HG02973 (cell line): Measurements from ENCODE around the gene SPTB.

Source experiments
- ATAC-seq: cut with Tn5 transposase; IDR thresholded peaks from one replicate; pipeline ENCODE4 v1.9.1; 2021; ENCODE audit warnings: moderate library complexity; ENCODE audit not compliant: unreplicated experiment

The SPTB gene

DNA sequence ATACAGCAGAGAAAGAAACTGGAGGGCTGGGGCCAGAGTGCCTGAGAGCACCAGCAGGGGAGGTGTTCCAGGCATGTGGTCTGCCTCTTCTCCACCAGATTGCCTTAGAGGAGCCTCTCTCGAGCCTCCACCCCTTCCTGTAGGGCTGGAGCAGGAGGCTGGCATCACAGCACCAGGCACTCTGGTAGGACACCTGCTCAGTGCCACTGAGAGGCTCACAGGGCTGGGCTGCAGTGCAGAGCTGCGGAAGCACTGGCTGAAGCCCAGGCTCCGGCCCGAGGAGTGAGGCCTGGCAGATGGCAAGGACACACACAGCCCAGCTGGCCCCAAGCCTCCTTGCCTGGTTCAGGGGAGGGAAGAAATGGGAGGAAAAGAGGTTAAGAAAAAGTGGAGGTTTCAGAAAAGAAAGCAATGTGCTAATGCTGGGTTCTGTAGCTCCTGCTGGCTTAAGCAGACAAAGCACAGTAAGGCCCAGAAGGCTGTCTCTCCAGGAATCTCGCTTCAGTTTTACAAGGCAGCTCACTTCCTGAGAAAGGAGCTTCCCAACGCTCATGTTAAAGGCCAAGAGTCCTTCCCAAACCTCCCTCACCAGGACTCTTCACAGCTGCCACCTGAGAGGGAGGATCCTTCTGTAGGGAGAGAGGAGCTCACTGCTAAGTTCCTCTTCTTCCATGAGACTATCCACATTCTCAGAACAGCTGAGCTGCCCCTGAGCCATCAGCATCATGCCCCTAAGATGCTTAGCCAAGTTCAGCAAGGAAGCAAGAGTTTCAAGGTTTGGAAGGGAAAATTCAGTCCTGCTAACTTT, 23.8 kb downstream of the SPTB start:
- no peak for ATAC-seq

GRCh38 chr14:64850369-64851137, 29.2 kb downstream of the SPTB start:
- no peak for ATAC-seq

DNA sequence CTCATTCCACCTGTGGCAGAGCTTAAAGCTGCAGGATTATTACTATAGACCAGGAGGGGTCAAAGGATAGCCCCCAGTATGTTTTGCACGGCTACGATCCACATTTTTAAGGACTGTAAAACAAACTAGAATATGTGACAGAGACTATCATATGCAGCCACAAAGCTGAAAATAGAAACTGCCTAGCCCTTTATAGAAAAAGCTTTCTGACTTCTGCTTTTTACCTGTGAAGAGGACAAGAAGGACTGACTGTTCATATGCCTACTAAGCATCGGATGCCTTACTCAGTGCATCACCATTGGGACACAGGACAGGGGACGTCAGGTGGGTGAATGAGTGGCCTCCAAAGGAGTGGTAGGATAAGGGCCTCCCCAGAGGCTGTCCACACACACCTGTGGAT, 29.8 kb downstream of the SPTB start:
- no peak for ATAC-seq

GRCh38 chr14:64848239-64848638, 31.5 kb downstream of the SPTB start:
- no peak for ATAC-seq

DNA sequence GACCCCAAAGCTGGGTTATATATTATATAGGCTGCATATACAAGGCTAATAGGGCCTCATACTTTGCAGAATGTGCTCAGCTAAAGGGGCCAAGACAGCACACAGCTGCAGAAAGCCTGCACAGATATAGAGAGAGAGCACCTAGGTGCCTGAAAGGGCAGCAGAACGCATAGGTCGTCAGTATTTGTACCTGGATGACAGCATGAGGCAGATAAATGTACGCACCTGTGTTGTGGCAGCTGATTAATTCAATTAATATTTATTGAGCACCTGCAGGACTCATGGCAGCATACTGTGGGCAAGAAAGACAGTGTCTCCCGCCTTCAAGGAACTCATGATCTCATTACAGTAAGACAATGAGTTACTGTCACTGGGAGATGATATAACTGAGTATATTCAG, 33.4 kb downstream of the SPTB start:
- ATAC-seq = no peak

GRCh38 chr14:64845878-64846277, 33.8 kb downstream of the SPTB start:
- no peak for ATAC-seq

GRCh38 chr14:64844969-64845536, 34.7 kb downstream of the SPTB start:
- ATAC-seq = no peak

GRCh38 chr14:64844272-64844671, 35.4 kb downstream of the SPTB start:
- ATAC-seq = peak; percentile 48

- no peak for ATAC-seq
Measured at GRCh38 chr14:64843548-64843947, 36.2 kb downstream of the SPTB start.

DNA sequence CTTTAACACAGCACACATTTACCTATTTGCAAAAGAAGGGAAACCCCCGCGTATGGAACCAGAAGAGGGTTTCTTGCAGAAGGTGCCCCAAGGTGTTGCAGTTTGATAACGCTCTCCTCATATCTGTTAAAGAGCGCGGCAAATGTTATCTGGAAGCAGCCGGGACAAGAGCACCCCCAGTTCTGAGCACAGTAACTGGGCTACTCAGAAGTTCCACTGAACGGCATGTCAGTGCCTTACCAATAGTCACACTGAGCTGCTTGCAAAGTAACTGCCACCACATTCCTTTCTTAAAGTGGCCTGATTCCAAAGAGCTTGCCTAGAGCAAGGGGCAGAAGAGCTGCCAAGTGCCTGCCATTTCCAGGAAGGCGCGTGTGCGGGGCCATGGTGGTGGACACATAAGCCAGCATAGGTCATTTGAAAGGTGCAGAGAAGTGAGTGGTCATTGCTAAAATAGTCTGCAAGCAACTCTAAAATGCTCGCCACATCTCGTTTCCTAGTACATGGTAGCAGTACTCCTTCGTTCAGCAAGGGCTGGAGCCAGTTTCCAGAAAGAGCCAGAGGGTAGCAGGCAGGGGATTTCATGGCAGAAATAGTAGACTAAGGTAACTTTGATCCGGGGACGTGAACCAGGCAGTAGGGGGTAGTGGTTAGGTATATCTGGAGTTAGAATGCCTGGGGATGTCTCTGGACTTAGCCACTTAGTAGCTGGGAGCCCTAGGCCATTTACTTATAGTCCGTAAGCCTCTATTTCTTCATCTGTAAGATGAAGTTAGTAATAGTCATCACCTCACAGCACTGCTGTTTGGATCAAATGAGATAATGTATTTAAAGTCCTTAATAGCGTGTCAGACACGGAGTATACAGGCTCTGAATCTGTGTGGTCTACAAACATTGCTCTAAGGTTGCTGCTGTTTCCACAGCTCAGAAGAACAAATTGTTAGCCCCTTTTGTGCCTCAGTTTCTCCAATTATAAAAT, 37.6 kb downstream of the SPTB start:
- no peak for ATAC-seq

- ATAC-seq = no peak
Measured at GRCh38 chr14:64841121-64841651, 38.5 kb downstream of the SPTB start.

- ATAC-seq = no peak
Measured at GRCh38 chr14:64838656-64839055, 41.1 kb downstream of the SPTB start.

DNA sequence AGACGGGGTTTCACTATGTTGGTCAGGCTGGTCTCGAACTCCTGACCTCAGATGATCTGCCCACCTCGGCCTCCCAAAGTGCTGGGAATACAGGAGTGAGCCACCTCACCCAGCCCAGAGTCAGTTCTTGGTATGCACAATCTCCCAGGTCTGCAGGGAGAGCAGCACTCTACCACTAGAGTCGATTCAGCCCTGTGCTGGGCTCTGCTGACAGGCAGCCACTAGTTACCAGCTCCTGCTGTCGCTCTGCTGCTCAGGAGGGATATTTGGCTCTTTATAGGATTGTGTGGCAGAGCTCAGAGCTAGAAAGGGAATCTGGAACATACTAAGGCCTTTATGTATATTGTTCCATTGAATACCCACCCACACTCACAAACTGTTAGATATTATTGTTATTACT, 44.3 kb downstream of the SPTB start:
- no peak for ATAC-seq

DNA sequence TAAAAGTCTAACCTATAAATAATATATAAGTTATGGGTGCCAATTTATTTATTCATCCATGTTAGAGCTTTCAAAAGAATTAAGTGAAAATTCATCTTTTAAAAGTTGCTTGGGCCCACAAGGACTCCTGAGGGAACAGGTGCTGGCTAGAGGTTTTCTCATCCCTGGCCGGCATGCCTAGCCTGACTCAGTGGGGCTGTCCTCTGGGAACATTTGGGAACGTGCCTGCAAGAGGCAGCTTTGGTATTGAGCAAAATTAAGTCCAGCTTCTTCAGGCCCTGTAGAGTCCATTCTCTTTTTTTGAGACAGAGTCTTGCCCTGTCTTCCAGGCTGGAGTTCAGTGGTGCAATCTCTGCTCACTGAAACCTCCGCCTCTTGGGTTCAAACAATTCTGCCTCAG, 44.7 kb downstream of the SPTB start:
- no peak for ATAC-seq

GRCh38 chr14:64831419-64831818, 48.3 kb downstream of the SPTB start:
- no peak for ATAC-seq

GRCh38 chr14:64830961-64831360, 48.7 kb downstream of the SPTB start:
- ATAC-seq = no peak

DNA sequence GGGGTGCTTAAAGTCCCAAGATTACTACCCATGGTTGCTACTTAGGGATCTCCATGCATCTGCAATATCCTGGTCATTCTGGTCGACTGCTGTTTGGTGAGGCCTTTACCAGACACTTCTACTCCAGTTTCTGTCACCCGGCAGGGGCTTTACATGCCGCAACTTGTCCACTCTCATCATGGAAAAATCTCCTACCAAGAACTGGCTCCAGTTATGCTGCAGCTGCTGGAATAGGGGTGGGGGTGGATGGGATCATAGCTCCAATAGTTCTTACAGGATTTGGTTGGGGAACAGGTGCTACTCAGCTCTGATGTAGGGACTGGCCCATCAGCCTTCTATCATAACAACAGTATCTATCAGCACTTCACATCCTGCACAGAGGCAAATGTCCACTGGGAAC, 51.6 kb downstream of the SPTB start:
- no peak for ATAC-seq

- no peak for ATAC-seq
Measured at GRCh38 chr14:64826845-64827244, 52.9 kb downstream of the SPTB start.

- ATAC-seq = no peak
Measured at GRCh38 chr14:64826333-64826732, 53.4 kb downstream of the SPTB start.

- no peak for ATAC-seq
Measured at GRCh38 chr14:64825509-64825908, 54.2 kb downstream of the SPTB start.

- ATAC-seq = no peak
Measured at GRCh38 chr14:64825006-64825405, 54.7 kb downstream of the SPTB start.
